Neural cell (in vitro differentiated cells): ENCODE data around the gene BICDL1.

Source experiments
- EP300 ChIP-seq: fragments of 450-650 bp; conservative IDR thresholded peaks from 2 replicates; pipeline ENCODE4 v1.6.1; 2014; ENCODE audit warnings: antibody characterized with exemption, mild to moderate bottlenecking, moderate library complexity; ENCODE audit not compliant: poor library complexity, severe bottlenecking
- EZH2 ChIP-seq: fragments of 200-600, 300-800 bp; shearing (Covaris generic), sonication (generic); IDR thresholded peaks from 2 replicates; pipeline ENCODE4 v1.6.1; 2014; ENCODE audit warnings: antibody characterized with exemption, low read length, borderline replicate concordance, mild to moderate bottlenecking; ENCODE audit not compliant: insufficient read depth, poor library complexity, severe bottlenecking
- POLR2AphosphoS5 ChIP-seq: IDR thresholded peaks from 2 replicates; pipeline ENCODE4 v1.6.1; 2012
- RAD21 ChIP-seq: fragments of 450-650 bp; conservative IDR thresholded peaks from 2 replicates; pipeline ENCODE4 v1.6.1; 2014; ENCODE audit warnings: antibody characterized with exemption, mild to moderate bottlenecking, moderate library complexity
- REST ChIP-seq: IDR thresholded peaks from 2 replicates; pipeline ENCODE4 v1.6.1; 2012; ENCODE audit warnings: borderline replicate concordance
- SMC3 ChIP-seq: fragments of 450-650 bp; conservative IDR thresholded peaks from 2 replicates; pipeline ENCODE4 v1.6.1; 2014; ENCODE audit warnings: antibody characterized with exemption, mild to moderate bottlenecking, moderate library complexity; ENCODE audit not compliant: poor library complexity
- TAF1 ChIP-seq: IDR thresholded peaks from 2 replicates; pipeline ENCODE4 v1.6.1; 2012; ENCODE audit warnings: low read depth
- TF ChIP-seq, protein P1 (sequence below): fragments of 450-650 bp; IDR thresholded peaks from 2 replicates; pipeline ENCODE4 v1.5.1; 2014; ENCODE audit warnings: antibody characterized with exemption, mild to moderate bottlenecking, moderate library complexity; ENCODE audit not compliant: poor library complexity, severe bottlenecking

GRCh38 chr12:120054293-120054692 lies 65.3 kb downstream of the BICDL1 start:
- no peak for TF ChIP-seq RAD21
- TF ChIP-seq EP300, result no peak
- TF ChIP-seq, protein P1, sequence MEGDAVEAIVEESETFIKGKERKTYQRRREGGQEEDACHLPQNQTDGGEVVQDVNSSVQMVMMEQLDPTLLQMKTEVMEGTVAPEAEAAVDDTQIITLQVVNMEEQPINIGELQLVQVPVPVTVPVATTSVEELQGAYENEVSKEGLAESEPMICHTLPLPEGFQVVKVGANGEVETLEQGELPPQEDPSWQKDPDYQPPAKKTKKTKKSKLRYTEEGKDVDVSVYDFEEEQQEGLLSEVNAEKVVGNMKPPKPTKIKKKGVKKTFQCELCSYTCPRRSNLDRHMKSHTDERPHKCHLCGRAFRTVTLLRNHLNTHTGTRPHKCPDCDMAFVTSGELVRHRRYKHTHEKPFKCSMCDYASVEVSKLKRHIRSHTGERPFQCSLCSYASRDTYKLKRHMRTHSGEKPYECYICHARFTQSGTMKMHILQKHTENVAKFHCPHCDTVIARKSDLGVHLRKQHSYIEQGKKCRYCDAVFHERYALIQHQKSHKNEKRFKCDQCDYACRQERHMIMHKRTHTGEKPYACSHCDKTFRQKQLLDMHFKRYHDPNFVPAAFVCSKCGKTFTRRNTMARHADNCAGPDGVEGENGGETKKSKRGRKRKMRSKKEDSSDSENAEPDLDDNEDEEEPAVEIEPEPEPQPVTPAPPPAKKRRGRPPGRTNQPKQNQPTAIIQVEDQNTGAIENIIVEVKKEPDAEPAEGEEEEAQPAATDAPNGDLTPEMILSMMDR, result no peak
- no peak for TF ChIP-seq TAF1
- no peak for TF ChIP-seq POLR2AphosphoS5
- no peak for TF ChIP-seq REST
- TF ChIP-seq EZH2, result no peak
- no peak for TF ChIP-seq SMC3
